CD14-positive monocyte (primary cell): ENCODE results near the gene ASB4. TPM values are rescaled to one million over a fixed set of nuclear protein-coding genes. Genes with fewer than 3 reads are reported as not detected.

Experiments used
- DNase-seq, 3 donors: peaks; one replicate each; pipeline ENCODE4 v3.0.0-alpha.2; 2011 to 2022
- H2AFZ ChIP-seq: 2 replicates; pipeline ENCODE4 v1.6.0; 2012; ENCODE audit warnings: mild to moderate bottlenecking, low read depth, low read length, inconsistent platforms; ENCODE audit not compliant: insufficient read depth, poor library complexity, severe bottlenecking
- H3K27ac ChIP-seq, 2 donors: 1 replicate in 1 of 2; 2 replicates in 1 of 2; pipeline ENCODE4 v1.5.1; 2012 to 2013; ENCODE audit warnings: low read length in 2 of 2, control low read depth in 1 of 2, inconsistent platforms in 1 of 2, low read depth in 1 of 2, mild to moderate bottlenecking in 1 of 2
- H3K27me3 ChIP-seq, 2 donors: one replicate each; pipeline versions ENCODE4 v1.6.0 to v1.6.1; 2011 to 2013; ENCODE audit warnings: low read length in 2 of 2; ENCODE audit not compliant: control insufficient read depth in 2 of 2, insufficient read depth in 2 of 2
- H3K36me3 ChIP-seq, 2 donors: replicated peaks in 1 of 2; 1 replicate in 1 of 2; 2 replicates in 1 of 2; pipeline versions ENCODE4 v1.5.1 to v1.6.1; 2012 to 2013; ENCODE audit warnings: low read length in 2 of 2, control low read depth in 1 of 2, inconsistent platforms in 1 of 2, mild to moderate bottlenecking in 1 of 2; ENCODE audit not compliant: insufficient read depth in 2 of 2, control insufficient read depth in 1 of 2
- H3K4me1 ChIP-seq, 2 donors: 1 replicate in 1 of 2; 2 replicates in 1 of 2; pipeline versions ENCODE4 v1.5.1 to v1.6.1; 2012 to 2013; ENCODE audit warnings: low read length in 2 of 2, control low read depth in 1 of 2, inconsistent platforms in 1 of 2, mild to moderate bottlenecking in 1 of 2, moderate library complexity in 1 of 2; ENCODE audit not compliant: insufficient read depth in 2 of 2, control insufficient read depth in 1 of 2
- H3K4me2 ChIP-seq: replicated peaks from 2 replicates; pipeline ENCODE3; 2012; ENCODE audit warnings: low read length, moderate library complexity, mild to moderate bottlenecking; ENCODE audit not compliant: poor library complexity, severe bottlenecking; ENCODE audit errors: extremely low read depth
- H3K4me3 ChIP-seq, 3 experiments: fragments of 200-600 bp in 1 of 3; sonication (generic) in 1 of 3; replicated peaks in 1 of 3; 1 replicate in 2 of 3; 2 replicates in 1 of 3; pipeline ENCODE4 v1.5.1; 2011 to 2013; ENCODE audit warnings: low read length in 3 of 3, mild to moderate bottlenecking in 3 of 3, control low read depth in 2 of 3, low read depth in 2 of 3, inconsistent platforms in 1 of 3, moderate library complexity in 1 of 3
- H3K79me2 ChIP-seq: 2 replicates; pipeline ENCODE4 v1.6.0; 2012; ENCODE audit warnings: mild to moderate bottlenecking, control low read depth, inconsistent platforms, low read length, moderate library complexity; ENCODE audit not compliant: insufficient read depth
- H3K9ac ChIP-seq: 2 replicates; pipeline ENCODE4 v1.6.0; 2017; ENCODE audit warnings: low read length, mild to moderate bottlenecking; ENCODE audit not compliant: insufficient read depth, poor library complexity, severe bottlenecking
- H3K9me3 ChIP-seq, 2 donors: replicated peaks in 1 of 2; 1 replicate in 1 of 2; 2 replicates in 1 of 2; pipeline versions ENCODE4 v1.5.1 to v1.6.1; 2012 to 2013; ENCODE audit warnings: low read length in 2 of 2, control low read depth in 1 of 2; ENCODE audit not compliant: control insufficient read depth in 1 of 2, insufficient read depth in 1 of 2
- H4K20me1 ChIP-seq: 2 replicates; pipeline ENCODE4 v1.6.0; 2012; ENCODE audit warnings: mild to moderate bottlenecking, low read length, control low read depth, moderate library complexity; ENCODE audit not compliant: insufficient read depth
- H3K27ac Mint-ChIP-seq, 7 donors: one replicate each; pipeline ENCODE4 v1.8.0; 2020; ENCODE audit warnings: mild to moderate bottlenecking in 7 of 7, mixed read lengths in 7 of 7, moderate library complexity in 6 of 7, inconsistent platforms in 2 of 7
- H3K27me3 Mint-ChIP-seq, 3 donors: one replicate each; pipeline ENCODE4 v1.8.0; 2021 to 2022; ENCODE audit warnings: low read depth in 3 of 3, mild to moderate bottlenecking in 3 of 3, mixed read lengths in 3 of 3, moderate library complexity in 3 of 3, inconsistent platforms in 1 of 3
- H3K36me3 Mint-ChIP-seq, 2 donors: one replicate each; pipeline ENCODE4 v1.8.0; 2020; ENCODE audit warnings: mixed read lengths in 2 of 2, inconsistent platforms in 1 of 2, mild to moderate bottlenecking in 1 of 2
- H3K4me1 Mint-ChIP-seq: one replicate; pipeline ENCODE4 v1.8.0; 2020; ENCODE audit warnings: mild to moderate bottlenecking, mixed read lengths
- H3K4me3 Mint-ChIP-seq, 2 donors: one replicate each; pipeline ENCODE4 v1.8.0; 2020; ENCODE audit warnings: mild to moderate bottlenecking in 2 of 2, mixed read lengths in 2 of 2, moderate library complexity in 1 of 2
- H3K9me3 Mint-ChIP-seq, 7 donors: one replicate each; pipeline ENCODE4 v1.8.0; 2020 to 2022; ENCODE audit warnings: mixed read lengths in 7 of 7, mild to moderate bottlenecking in 6 of 7, moderate library complexity in 6 of 7, inconsistent platforms in 2 of 7
- WGBS: methylation state at CpG from one replicate; pipeline ENCODE4 v1.1.5; 2013; ENCODE audit warnings: missing lambda C conversion rate; ENCODE audit not compliant: insufficient coverage; 5-methylcytosine and 5-hydroxymethylcytosine counted together
- intact Hi-C, 2 donors: fragments of 100-400 bp; cut with micrococcal nuclease; formaldehyde crosslinking; loops; one replicate each; pipeline versions ENCODE4 v1.15.0 to v1.15.1; 2023
- polyA plus RNA-seq, 3 donors: library from polyadenylated mRNA; depleted of rRNA in 1 of 3; unstranded in 2 of 3; stranded (reverse) in 1 of 3; fragments of 300-500 nt in 2 of 3; fragments of >200 nt in 1 of 3; fragmentation: Illumina TruSeq in 2 of 3; gene quantifications; 1 replicate in 2 of 3; 2 replicates in 1 of 3; pipeline ENCODE4 v1.2.3, GENCODE V29; 2012 to 2021
- TF ChIP-seq, protein P1 (sequence below): fragments of 200-600 bp; IDR thresholded peaks from one replicate; pipeline ENCODE4 v1.8.0; 2022; ENCODE audit warnings: antibody characterized with exemption, mild to moderate bottlenecking

The ASB4 gene
- polyA plus RNA-seq, 3 donors: not detected

DNA sequence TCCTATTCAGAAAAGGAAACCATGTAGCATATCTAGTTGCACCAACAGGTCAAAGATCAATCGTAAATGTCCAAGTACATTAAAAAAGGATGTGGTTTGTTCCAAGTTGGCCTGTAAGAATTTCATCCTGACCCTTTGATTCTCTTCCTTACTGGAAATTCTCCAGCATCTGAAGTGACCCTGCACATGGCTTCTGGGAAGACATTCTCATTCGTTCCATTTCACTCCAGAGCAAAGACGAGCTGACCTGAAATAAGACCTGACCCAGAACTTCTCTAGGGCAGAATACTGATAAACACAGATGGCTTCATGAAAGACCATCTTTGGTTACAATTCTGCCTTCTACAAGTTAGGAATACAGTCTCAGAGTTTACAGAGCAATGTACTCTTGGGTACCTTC is 39.8 kb downstream of the ASB4 start:
- 75% methylated on average over 2 of the region's 3 CpGs for WGBS
- H3K36me3 ChIP-seq: no peaks in the 10 kb centered on the region
- intact Hi-C loops: loop anchor here (5.0 kb wide), 1 partner anchor 162 kb away; no protein-coding TSS in a partner anchor

DNA sequence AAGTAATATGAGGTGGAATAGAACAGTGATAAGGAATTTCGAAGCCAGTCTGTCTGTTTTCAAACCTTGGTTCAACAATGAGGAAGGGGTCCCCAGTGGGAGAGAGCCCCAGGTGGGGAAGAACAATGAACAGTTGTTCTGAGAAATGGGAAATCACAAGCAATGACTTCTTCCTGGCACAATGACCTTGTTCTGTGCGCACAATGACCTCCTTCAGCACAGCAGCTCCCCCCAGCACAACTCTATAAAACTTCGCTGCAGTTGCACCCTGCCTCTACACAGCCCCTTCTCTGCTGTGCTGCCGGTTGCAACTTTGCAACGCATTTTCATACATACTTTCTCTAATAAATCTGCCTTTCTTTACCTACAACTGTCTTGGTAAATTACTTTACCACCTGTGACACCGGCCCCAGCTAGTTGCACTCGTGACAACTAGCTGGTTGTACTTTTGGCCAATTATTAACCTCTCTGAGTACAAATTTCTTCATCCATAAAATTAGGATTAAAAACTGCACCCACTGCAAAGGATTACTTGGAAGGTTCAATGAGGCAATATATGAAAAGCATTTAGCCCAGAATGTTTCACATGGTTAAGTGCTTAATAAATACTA is 40.5 kb downstream of the ASB4 start:
- peaks cover 8% of the 10 kb centered on the region for H3K4me1 Mint-ChIP-seq
- TF ChIP-seq, protein P1, sequence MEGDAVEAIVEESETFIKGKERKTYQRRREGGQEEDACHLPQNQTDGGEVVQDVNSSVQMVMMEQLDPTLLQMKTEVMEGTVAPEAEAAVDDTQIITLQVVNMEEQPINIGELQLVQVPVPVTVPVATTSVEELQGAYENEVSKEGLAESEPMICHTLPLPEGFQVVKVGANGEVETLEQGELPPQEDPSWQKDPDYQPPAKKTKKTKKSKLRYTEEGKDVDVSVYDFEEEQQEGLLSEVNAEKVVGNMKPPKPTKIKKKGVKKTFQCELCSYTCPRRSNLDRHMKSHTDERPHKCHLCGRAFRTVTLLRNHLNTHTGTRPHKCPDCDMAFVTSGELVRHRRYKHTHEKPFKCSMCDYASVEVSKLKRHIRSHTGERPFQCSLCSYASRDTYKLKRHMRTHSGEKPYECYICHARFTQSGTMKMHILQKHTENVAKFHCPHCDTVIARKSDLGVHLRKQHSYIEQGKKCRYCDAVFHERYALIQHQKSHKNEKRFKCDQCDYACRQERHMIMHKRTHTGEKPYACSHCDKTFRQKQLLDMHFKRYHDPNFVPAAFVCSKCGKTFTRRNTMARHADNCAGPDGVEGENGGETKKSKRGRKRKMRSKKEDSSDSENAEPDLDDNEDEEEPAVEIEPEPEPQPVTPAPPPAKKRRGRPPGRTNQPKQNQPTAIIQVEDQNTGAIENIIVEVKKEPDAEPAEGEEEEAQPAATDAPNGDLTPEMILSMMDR: no peak
- Histone ChIP-seq H3K79me2 (no peaks in the 10 kb centered on the region), H3K27ac (no peak overlapping the region), H3K4me1 (no peaks in the 10 kb centered on the region), H3K9ac (no peak overlapping the region), H3K27me3 (no peaks in the 10 kb centered on the region), H3K4me3 (no peak overlapping the region), H3K4me2 (no peak overlapping the region), H3K36me3 (no peaks in the 10 kb centered on the region), H3K9me3 (no peaks in the 10 kb centered on the region), H2AFZ (peak overlapping the region; percentile 27), H4K20me1 (no peaks in the 10 kb centered on the region)
- no peaks in the 10 kb centered on the region for H3K36me3 Mint-ChIP-seq
- no peaks in the 10 kb centered on the region for H3K9me3 Mint-ChIP-seq
- intact Hi-C loops: loop anchor here (5.0 kb wide), 1 partner anchor 161 kb away; no protein-coding TSS in a partner anchor
- H3K27ac Mint-ChIP-seq: no peak overlapping the region
- peaks cover 0 to 7% (median 2%) of the 10 kb centered on the region in 3 donors for H3K27me3 Mint-ChIP-seq
- H3K4me3 Mint-ChIP-seq: no peak overlapping the region
- DNase-seq: no peak
- 95% methylated on average over 4 of the region's 7 CpGs for WGBS

More for the DNA sequence above, 39.8 kb downstream of the ASB4 start:
- DNase-seq: no peak
- Histone ChIP-seq H3K4me3 (no peak overlapping the region), H3K79me2 (no peaks in the 10 kb centered on the region), H3K4me2 (no peak overlapping the region), H3K27ac (no peak overlapping the region), H4K20me1 (no peaks in the 10 kb centered on the region), H3K4me1 (no peaks in the 10 kb centered on the region), H2AFZ (peak overlapping the region; percentile 22), H3K27me3 (no peaks in the 10 kb centered on the region), H3K9me3 (no peaks in the 10 kb centered on the region), H3K9ac (no peak overlapping the region)
- Mint-ChIP-seq H3K4me3 (no peak overlapping the region), H3K4me1 (peaks cover 8% of the 10 kb centered on the region), H3K9me3 (no peaks in the 10 kb centered on the region), H3K27ac (no peak overlapping the region), H3K36me3 (no peaks in the 10 kb centered on the region), H3K27me3 (peaks cover 0 to 7% (median 2%) of the 10 kb centered on the region in 3 donors)
- TF ChIP-seq, protein P1: no peak
